Spinal cord (tissue), 10 donors: ENCODE measurements around the gene HAS3. TPM values are rescaled to one million over a fixed set of nuclear protein-coding genes. Genes with fewer than 3 reads are reported as not detected.

Experiments
- DNase-seq, 6 donors: peaks; one replicate each; pipeline versions ENCODE4 v3.0.0 to v3.0.0-alpha.2; 2013 to 2015; ENCODE audit warnings: low spot score in 6 of 6, low read depth in 4 of 6
- H3K27ac ChIP-seq: one replicate; pipeline ENCODE4 v1.5.1; 2013; ENCODE audit warnings: low read depth, low read length, control low read depth
- H3K27me3 ChIP-seq: one replicate; pipeline ENCODE4 v1.6.1; 2013; ENCODE audit warnings: low read length; ENCODE audit not compliant: control insufficient read depth, insufficient read depth
- H3K36me3 ChIP-seq: one replicate; pipeline ENCODE4 v1.6.1; 2013; ENCODE audit warnings: low read length; ENCODE audit not compliant: control insufficient read depth, insufficient read depth
- H3K4me1 ChIP-seq: one replicate; pipeline ENCODE4 v1.6.1; 2013; ENCODE audit warnings: low read length; ENCODE audit not compliant: control insufficient read depth, insufficient read depth
- H3K4me3 ChIP-seq: one replicate; pipeline ENCODE4 v1.5.1; 2013; ENCODE audit warnings: low read depth, low read length, control low read depth
- H3K9me3 ChIP-seq: one replicate; pipeline ENCODE4 v1.6.1; 2013; ENCODE audit warnings: low read length; ENCODE audit not compliant: control insufficient read depth, insufficient read depth
- WGBS: methylation state at CpG from one replicate; pipeline ENCODE4 v1.1.5; 2013; ENCODE audit warnings: missing lambda C conversion rate; ENCODE audit not compliant: insufficient coverage; 5-methylcytosine and 5-hydroxymethylcytosine counted together
- polyA plus RNA-seq, 2 donors: library from polyadenylated mRNA; unstranded; fragments of 120-200 nt; gene quantifications; one replicate each; pipeline ENCODE4 v1.2.1, GENCODE V29; 2013; ENCODE audit not compliant: insufficient read length in 2 of 2
- total RNA-seq, 2 donors: library from RNA; depleted of rRNA in 1 of 2; stranded (reverse); fragments of 120-200 nt in 1 of 2; fragments of >200 nt in 1 of 2; gene quantifications; one replicate each; pipeline versions ENCODE4 v1.2.3 to v1.2.4, GENCODE V29; 2013 to 2014
- donor health status: healthy.

HAS3 gene
- total and polyA plus RNA-seq, 4 donors: 1.4 to 6.6 (median 3.7) TPM

- Histone ChIP-seq H3K36me3 (peaks cover 55% of the 10 kb centered on the region), H3K9me3 (no peaks in the 10 kb centered on the region), H3K4me1 (no peaks in the 10 kb centered on the region), H3K27me3 (no peaks in the 10 kb centered on the region), H3K4me3 (no peak overlapping the region), H3K27ac (no peak overlapping the region)
- 82% methylated on average over 10 of the region's 16 CpGs for WGBS
- peak; percentile 50 to 96 (median 76) for DNase-seq
Measured at GRCh38 chr16:69150146-69150865, 44.9 kb downstream of the HAS3 start.

- H3K4me1 ChIP-seq: no peaks in the 10 kb centered on the region
- WGBS: no CpG with 5 or more reads among the region's 3 CpGs
- H3K9me3 ChIP-seq: no peaks in the 10 kb centered on the region
- H3K27me3 ChIP-seq: no peaks in the 10 kb centered on the region
- no peak overlapping the region for H3K27ac ChIP-seq
- H3K4me3 ChIP-seq: no peak overlapping the region
- no peak for DNase-seq
- peaks cover 57% of the 10 kb centered on the region for H3K36me3 ChIP-seq
Measured at GRCh38 chr16:69157196-69157595, 51.7 kb downstream of the HAS3 start.

GRCh38 chr16:69160192-69160591 is 54.7 kb downstream of the HAS3 start:
- 90% methylated on average over 1 of the region's 1 CpG for WGBS
- Histone ChIP-seq H3K36me3 (peaks cover 61% of the 10 kb centered on the region), H3K4me1 (no peaks in the 10 kb centered on the region), H3K9me3 (no peaks in the 10 kb centered on the region), H3K27ac (no peak overlapping the region), H3K4me3 (no peak overlapping the region), H3K27me3 (no peaks in the 10 kb centered on the region)
- DNase-seq: no peak

- Histone ChIP-seq H3K27me3 (no peaks in the 10 kb centered on the region), H3K4me1 (no peaks in the 10 kb centered on the region), H3K4me3 (no peak overlapping the region), H3K36me3 (peaks cover 61% of the 10 kb centered on the region), H3K9me3 (no peaks in the 10 kb centered on the region), H3K27ac (no peak overlapping the region)
- WGBS: 87% methylated on average over 6 of the region's 6 CpGs
- no peak for DNase-seq
Measured at GRCh38 chr16:69165584-69165983, 60.1 kb downstream of the HAS3 start.

GRCh38 chr16:69166221-69166833 is 60.9 kb downstream of the HAS3 start:
- Histone ChIP-seq H3K27ac (no peak overlapping the region), H3K4me1 (no peaks in the 10 kb centered on the region), H3K36me3 (peaks cover 57% of the 10 kb centered on the region), H3K9me3 (no peaks in the 10 kb centered on the region), H3K27me3 (no peaks in the 10 kb centered on the region), H3K4me3 (no peak overlapping the region)
- no peak for DNase-seq
- 86% methylated on average over 6 of the region's 8 CpGs for WGBS

- no peak overlapping the region for H3K27ac ChIP-seq
- H3K4me3 ChIP-seq: no peak overlapping the region
- DNase-seq: no peak
- 100% methylated on average over 1 of the region's 7 CpGs for WGBS
- no peaks in the 10 kb centered on the region for H3K9me3 ChIP-seq
- no peaks in the 10 kb centered on the region for H3K27me3 ChIP-seq
- H3K36me3 ChIP-seq: peaks cover 51% of the 10 kb centered on the region
- no peaks in the 10 kb centered on the region for H3K4me1 ChIP-seq
Measured at GRCh38 chr16:69166946-69167930, 61.8 kb downstream of the HAS3 start.

Other genes starting within 250 kb of the HAS3 start
- 10 to 100 TPM; 44.2 to 46.8 TPM for gene CHTF8, start 26.9 kb downstream of the HAS3 start, total RNA-seq
- gene CHTF8, start 26.9 kb downstream of the HAS3 start, polyA plus RNA-seq: 10 to 100 TPM; 71.3 to 75.7 TPM
- gene UTP4, start 27.0 kb downstream of the HAS3 start, total RNA-seq: 10 to 100 TPM; 19.1 to 23.9 TPM
- gene UTP4, start 27.0 kb downstream of the HAS3 start, polyA plus RNA-seq: 10 to 100 TPM; 36.9 to 37.7 TPM
- 10 to 100 TPM; 20.5 to 20.8 TPM for gene SNTB2, start 81.5 kb downstream of the HAS3 start, total RNA-seq
- gene SNTB2, start 81.5 kb downstream of the HAS3 start, polyA plus RNA-seq: 10 to 100 TPM in 1 of 2 donors, 1 to 10 TPM in 1; 6.6 to 10.7 TPM
- gene VPS4A, start 205.7 kb downstream of the HAS3 start, total RNA-seq: 10 to 100 TPM; 23.3 to 30.4 TPM
- gene VPS4A, start 205.7 kb downstream of the HAS3 start, polyA plus RNA-seq: 10 to 100 TPM; 60.8 to 76.2 TPM
- gene PDF, start 224.9 kb downstream of the HAS3 start, total RNA-seq: 1 to 10 TPM; 4.1 to 9.4 TPM
- 1 to 10 TPM; 6.5 to 8.0 TPM for gene PDF, start 224.9 kb downstream of the HAS3 start, polyA plus RNA-seq
- 10 to 100 TPM; 34.0 to 40.2 TPM for gene COG8, start 233.9 kb downstream of the HAS3 start, total RNA-seq
- gene COG8, start 233.9 kb downstream of the HAS3 start, polyA plus RNA-seq: 10 to 100 TPM; 31.5 to 41.6 TPM
- 10 to 100 TPM; 15.5 to 16.6 TPM for gene NIP7, start 234.1 kb downstream of the HAS3 start, total RNA-seq
- gene NIP7, start 234.1 kb downstream of the HAS3 start, polyA plus RNA-seq: 10 to 100 TPM; 16.6 to 19.1 TPM
- under 1 TPM in 1 of 2 donors, not detected in 1; 0.33 TPM for gene TMED6, start 246.1 kb downstream of the HAS3 start, total RNA-seq
- gene TMED6, start 246.1 kb downstream of the HAS3 start, polyA plus RNA-seq: 1 to 10 TPM; 2.3 to 2.4 TPM